Measurements from ENCODE around the gene ADGB.
A peak's percentile ranks its signal among the peaks of the same experiment; 100 is the strongest.
"Not testable (repeated sequence)": the region's sequence is repeated elsewhere in the genome, so short reads cannot be mapped to it uniquely, and the experiment has no call there.

Gene ADGB

GRCh38 chr6:146753306-146753705 lies 154.5 kb downstream of the ADGB start:
- DNase-seq, result no peak

DNA sequence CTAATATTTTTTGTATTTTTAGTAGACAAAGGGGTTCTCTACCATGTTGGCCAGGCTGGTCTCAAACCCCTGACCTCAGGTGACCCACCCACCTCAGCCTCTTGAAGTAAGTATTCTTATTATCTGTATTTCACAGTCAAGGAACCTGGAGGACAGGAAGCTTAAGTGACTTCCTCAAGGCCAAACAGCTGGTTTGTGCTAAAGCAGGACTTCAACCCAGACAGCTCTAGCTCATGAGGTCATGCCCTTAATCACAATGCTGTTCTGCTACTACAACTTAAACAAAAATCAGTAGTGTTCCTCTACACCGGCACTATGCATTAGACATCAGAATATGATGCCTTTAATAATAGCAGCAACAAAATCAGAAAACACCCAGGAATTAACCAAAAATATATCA lies 168.9 kb downstream of the ADGB start:
- DNase-seq, result no peak

DNA sequence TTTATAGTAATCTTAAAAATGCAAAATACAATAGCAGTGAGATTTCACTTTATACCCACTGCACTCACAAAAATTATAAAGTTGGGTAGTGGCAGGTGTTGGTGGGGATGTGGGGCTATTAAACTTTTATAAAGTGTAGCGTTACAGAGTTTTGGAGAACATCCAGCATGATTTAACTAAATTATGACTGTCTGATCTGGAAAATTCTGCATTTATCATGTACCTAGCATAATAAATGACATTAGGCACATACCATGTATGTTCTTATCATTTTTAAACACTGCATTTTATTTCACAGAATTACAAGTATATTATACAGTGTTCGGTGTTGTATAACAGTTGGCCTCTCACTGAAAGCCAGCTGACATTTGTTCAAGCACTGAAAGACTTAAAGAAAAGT lies 169.9 kb downstream of the ADGB start:
- DNase-seq, result no peak

- no peak for DNase-seq
Measured at GRCh38 chr6:146770275-146770964, 171.6 kb downstream of the ADGB start.

- DNase-seq, result peak in 3 of 51 donors; percentile 0 to 11 (median 2)
Measured at GRCh38 chr6:146770965-146771735, 172.4 kb downstream of the ADGB start.

- no peak for DNase-seq
Measured at GRCh38 chr6:146775220-146775619, 176.4 kb downstream of the ADGB start.

DNA sequence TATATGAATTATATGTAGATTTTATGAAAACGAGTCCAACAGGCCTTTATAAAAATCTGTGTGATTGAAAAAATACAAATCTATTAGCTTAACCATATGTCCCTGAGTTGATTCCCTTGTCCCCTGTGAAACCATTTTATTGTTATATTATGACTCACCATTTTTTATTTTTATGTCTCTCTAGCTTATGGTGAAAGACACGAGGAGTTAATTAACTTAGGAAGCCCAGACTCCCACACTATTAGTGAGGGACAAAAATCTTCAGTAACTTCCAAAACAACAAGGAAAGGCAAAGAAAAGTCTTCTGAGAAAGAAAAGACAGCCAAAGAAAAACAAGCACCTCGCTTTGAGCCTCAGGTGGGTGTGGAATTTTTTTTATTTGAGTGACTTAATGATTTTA lies 183.1 kb downstream of the ADGB start:
- no peak for DNase-seq

GRCh38 chr6:146785001-146785585 lies 186.3 kb downstream of the ADGB start:
- no peak for DNase-seq

DNA sequence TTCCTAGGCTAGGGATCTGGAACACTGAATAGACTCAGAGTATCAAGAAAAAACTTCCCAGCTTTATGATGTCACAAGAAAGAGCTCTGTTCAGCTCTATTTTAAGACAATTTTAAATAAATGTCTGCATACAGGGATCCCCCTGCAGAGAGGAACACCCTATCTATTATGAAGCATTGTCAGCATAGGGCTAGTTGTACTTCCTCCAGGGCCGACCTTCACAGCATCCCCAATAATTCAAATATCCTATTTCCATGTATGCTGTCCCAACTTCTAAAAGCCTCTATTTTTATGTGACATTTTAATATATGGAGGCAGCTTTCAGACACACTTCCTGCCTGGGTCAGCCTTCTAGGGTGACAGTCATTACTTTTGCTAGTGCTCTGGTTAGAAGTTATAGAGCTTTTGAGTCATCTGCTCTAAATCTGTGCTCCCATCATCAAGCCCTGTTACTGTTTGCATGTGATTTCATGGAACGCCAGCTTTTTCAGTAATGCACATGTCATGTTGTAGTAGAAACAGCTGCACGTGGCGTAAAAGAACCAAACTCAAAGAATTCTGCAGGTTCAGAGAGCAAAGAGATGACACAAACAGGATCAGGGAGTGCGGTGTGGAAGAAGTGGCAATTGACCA lies 189.2 kb downstream of the ADGB start:
- no peak for DNase-seq

DNA sequence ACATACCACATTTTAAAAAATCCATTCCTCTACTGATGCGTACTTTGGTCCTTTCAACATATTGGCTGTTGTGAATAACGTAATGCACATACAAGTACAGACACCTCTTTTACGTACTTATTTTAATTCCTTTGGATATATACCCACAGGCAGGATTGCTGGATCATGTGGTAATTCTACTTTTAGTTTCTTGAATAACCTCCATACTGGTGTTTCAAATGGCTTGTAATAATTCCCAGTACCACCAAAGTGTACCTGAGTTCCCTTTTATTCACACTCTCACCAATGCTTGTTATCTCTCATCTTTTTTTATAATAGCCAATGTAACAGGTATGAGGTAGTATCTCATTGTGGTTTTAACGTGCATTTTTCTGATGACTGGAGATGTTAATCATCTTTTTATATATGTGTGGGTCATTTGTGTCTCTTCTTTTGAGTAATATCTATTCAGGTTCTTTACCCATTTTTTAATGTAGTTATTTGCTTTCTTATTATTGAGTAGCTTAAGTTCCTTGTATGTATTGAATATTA lies 191.9 kb downstream of the ADGB start:
- DNase-seq, result no peak

GRCh38 chr6:146791930-146792329 lies 193.2 kb downstream of the ADGB start:
- DNase-seq, result no peak

- not testable (repeated sequence) for DNase-seq
Measured at GRCh38 chr6:146793218-146793617, 194.4 kb downstream of the ADGB start.

DNA sequence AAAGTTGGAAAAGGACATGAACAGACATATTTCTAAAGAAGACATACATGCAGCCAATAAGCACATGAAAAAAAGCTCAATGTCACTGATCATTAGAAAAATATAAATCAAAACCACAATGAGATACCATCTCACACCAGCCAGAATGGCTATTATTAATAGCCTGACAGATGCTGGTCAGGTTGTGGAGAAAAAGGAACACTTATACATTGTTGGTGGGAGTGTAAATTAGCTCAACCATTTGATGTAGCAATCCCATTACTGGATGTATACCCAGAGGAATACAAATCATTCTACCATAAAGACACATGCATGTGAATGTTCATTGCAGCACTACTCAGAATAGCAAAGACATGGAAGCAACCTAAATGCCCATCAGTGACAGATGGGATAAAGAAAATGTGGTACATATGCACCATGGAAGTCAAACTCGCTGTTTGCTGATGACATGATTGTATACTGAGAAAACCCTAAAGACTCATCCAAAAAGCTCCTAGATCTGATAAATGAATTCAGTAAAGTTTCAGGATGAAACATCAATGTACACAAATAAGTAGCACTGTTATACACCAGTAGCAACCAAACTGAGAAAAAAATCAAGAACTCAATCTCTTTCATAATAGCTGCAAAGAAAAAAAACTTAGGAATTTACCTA lies 196.8 kb downstream of the ADGB start:
- no peak for DNase-seq

DNA sequence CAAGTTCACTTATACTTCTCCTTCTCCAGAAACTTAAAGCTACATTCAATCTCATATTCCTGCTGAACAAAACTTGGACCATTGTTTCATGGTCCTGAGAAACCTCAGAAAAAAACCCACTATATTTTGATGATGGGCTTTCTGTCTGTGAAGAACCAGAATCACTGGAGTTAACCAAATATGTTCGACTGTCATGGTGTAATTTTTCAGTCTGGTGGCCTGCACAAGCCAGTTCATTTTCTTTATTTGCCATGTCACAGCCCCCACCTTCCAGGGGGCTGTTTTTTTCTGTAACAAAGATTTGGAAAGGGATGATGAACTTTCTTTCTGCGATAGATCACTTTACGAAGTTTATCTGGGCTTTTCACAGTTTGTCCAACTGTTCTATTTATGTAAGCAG lies 204.4 kb downstream of the ADGB start:
- not testable (repeated sequence) for DNase-seq

DNA sequence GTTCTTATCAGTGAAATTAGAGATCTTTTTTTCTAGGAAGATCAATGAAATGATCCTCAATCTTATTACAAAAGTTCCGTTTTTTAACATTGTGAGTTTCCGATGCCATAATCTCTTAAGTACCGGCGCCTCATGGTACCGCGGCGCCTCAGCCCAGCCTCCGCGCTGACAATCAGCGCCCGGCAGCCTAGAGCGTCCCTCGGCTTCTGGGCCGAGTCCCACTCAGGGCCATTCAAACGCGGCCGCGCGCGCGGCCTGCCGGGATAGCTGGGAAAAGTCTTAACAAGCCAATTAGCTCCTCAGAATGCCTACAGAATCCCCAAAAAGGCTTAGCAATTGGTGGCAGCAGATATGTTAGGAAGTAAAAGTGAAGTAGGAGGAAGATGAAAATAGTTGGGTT lies 204.8 kb downstream of the ADGB start:
- peak in 11 of 51 donors; percentile 0 to 12 (median 4) for DNase-seq

DNA sequence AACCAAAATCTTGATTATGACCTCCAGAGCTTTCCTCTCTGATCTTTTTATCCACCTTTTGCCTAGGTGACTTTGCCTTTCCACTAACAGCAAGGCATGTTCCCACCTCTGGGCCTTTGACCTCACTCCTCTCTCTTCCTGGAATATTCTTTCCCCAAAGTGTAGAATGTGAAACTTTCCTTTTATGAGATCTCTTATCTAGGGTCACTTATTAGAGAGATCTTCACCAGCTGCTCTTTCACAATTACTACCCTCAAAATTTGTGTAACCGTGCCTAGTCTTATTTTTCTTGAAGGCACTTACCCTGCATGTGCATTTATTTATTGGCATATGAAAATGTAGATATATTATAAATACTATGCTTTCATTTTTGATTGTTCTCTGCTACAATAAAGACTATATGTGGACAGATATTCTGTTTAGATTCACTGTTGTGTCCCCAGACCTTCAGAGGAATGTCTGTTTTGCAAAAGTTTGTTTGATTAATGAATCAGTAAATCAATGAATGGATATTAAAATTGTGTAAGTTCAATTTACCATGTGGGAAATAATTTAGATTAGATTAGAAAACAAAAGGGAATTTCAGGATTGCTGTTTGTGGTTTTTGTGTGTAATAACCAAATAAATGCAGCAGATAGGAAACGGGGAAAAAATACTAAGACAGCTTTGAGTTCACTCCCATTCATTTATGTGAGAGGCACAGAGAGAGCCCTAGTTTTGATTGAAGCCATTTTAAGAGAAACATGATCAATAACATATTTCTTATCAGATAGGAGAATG lies 207.0 kb downstream of the ADGB start:
- DNase-seq, result no peak

- not testable (repeated sequence) for DNase-seq
Measured at GRCh38 chr6:146809014-146809413, 210.2 kb downstream of the ADGB start.

GRCh38 chr6:146812811-146813321 lies 214.1 kb downstream of the ADGB start:
- DNase-seq, result not testable (repeated sequence)

DNA sequence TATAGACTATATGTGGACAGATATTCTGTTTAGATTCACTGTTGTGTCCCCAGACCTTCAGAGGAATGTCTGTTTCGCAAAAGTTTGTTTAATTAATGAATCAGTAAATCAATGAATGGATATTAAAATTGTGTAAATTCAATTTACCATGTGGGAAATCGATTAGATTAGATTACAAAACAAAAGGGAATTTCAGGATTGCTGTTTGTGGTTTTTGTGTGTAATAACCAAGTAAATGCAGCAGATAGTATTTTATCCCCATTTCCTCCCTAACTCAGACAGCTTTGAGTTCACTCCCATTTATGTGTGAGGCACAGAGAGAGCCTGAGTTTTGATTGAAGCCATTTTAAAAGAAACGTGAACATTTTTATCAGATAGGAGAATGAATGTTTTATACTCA lies 214.8 kb downstream of the ADGB start:
- no peak for DNase-seq

DNA sequence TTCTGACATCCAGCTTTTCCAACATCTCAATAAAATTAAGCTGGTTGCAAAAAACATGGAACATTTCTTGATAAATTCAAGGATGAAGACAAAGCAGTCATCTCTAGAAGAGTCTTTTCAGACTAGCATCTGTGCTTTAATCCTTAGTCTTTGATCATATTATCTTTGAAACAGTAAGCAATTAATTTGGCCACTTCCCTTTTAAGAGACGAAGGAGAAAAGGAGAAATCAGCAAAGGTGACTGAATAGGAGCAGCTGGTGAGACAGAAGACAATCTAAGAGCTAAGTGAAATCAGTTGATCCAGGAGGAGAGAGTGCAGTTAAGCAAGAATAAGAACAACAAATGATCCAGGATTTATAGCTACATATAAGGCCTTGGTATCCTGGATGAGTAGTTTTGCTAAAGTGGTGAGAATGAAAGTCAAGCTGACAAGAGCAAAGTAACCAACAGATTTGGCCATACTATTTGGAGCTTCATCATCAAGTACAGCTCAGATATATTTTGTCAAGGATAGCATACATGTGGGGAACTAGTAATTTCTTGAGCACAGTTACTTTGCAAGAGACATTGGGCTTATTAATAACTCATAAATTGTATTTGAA lies 215.5 kb downstream of the ADGB start:
- no peak for DNase-seq
